HG03097 (cell line): ENCODE data around the gene RING1.

Source experiments
- ATAC-seq: cut with Tn5 transposase; IDR thresholded peaks from one replicate; pipeline ENCODE4 v1.9.1; 2021; ENCODE audit not compliant: unreplicated experiment, low FRiP score

The RING1 gene

GRCh38 chr6:33208091-33208967 is at the start of gene RING1:
RING1 (plus strand) TSS chr6:33208500; CDS start chr6:33208823, 323 bp downstream.
- ATAC-seq, result no peak

DNA sequence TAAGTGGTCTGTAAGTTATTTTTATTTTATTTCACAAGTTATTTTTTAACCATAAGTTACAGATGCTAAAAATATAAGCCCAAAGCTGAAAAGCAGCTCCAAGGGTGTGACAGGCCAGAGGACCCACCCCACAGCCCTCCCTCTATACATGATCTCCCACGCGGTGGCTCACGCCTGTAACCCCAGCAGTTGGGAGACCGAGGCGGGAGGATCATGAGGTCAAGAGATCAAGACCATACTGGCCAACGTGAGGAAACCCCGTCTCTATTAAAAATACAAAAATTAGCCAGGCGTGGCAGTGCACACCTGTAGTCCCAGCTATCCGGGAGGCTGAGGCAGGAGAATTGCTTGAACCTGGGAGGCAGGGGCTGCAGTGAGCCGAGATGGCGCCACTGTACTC is 48.2 kb upstream of the RING1 start:
- no peak for ATAC-seq

GRCh38 chr6:33160728-33161344 is 47.5 kb upstream of the RING1 start:
- no peak for ATAC-seq

GRCh38 chr6:33161354-33162331 is 46.7 kb upstream of the RING1 start:
- ATAC-seq, result peak; percentile 61

GRCh38 chr6:33163540-33163939 is 44.8 kb upstream of the RING1 start:
- ATAC-seq, result no peak

DNA sequence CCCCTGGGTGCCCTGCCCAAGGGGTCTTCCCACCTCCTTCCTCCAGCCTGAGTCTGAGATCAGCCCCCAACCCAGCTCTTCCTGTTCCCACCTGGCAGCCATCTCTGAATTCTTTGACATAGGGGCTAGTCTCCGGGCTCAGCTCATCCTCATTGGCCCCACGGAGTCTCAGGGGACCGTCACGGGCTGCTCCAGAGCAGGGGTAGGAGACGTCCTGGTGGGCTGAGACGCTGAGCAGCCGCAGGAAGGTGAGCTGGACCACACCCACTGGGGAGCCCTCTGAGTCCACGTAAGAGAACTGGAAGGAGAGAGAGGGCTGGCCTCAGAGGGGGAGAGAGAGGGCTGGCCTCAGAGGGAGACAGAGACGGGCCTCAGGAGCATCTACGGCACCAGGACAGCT is 44.1 kb upstream of the RING1 start:
- no peak for ATAC-seq

DNA sequence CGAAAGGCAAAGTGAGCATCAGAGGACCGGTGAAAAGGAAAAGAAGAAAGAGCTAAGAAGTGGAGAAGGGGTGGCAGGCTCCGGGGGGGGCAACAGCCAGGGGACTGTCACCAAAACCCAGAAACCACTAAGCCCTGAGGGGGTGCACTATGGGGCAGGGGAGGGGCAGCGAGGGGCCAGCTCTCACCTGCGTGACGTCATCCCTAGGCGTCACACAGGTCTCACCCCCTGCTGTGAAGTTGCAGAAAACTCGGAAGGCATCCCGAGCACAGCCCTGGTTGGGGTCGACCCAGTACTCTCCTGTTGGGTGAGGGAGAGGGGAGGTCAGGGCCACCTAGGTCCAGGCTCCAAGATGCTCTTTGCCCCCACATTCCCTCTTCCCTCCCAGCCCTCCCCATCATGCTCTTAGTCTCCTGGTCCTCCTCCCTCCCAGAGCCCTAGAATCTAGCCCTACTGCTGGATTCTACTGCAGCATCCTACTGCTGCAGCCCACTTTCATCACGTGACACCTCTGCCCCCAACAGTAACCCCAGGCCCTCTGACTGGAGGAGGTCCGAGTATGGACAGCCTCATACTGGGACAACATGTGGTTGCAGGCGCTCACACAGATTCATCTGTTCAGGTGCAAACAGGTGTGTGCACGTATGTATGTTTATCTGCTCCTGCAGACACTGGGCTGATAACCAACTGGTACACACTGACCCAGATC is 43.5 kb upstream of the RING1 start:
- ATAC-seq, result no peak

GRCh38 chr6:33165581-33166258 is 42.6 kb upstream of the RING1 start:
- no peak for ATAC-seq

GRCh38 chr6:33166363-33166762 is 41.9 kb upstream of the RING1 start:
- ATAC-seq, result no peak

- no peak for ATAC-seq
These were observed 41.5 kb upstream of the RING1 start for GRCh38 chr6:33166811-33167210.

- no peak for ATAC-seq
These were observed 40.7 kb upstream of the RING1 start for GRCh38 chr6:33167374-33168283.

DNA sequence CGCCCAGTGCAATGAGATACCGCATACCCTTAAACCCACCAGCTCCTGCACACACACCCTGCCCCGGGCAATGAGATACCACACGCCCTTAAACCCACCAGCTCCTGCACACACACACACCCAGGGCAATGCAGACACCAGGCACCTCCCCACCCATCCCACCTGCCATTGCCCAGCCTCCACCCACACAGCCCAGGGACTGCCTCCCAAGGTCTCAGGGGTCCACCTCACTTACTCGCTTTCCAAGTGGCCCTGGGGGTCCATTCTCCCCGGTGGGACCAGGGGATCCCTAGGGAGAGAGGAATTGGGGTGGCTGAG is 40.1 kb upstream of the RING1 start:
- no peak for ATAC-seq

DNA sequence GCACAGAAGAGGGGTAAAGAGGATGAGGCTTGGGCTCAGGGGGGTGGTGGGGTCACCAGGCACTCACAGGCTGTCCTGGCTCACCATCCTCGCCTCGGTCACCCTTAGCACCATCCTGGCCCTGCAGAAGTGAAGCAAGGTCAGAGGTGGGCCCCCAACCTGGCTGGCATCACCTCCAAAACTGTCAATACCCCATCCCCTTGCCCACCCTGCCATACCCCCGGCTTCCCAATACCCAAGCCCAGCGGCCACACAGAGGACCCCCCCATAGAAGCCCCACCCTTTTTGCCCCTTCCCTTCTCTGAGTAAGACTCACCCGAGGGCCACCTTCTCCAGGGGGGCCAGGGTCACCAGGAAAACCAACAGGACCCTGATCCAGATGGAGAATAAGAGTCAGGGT is 39.7 kb upstream of the RING1 start:
- no peak for ATAC-seq

DNA sequence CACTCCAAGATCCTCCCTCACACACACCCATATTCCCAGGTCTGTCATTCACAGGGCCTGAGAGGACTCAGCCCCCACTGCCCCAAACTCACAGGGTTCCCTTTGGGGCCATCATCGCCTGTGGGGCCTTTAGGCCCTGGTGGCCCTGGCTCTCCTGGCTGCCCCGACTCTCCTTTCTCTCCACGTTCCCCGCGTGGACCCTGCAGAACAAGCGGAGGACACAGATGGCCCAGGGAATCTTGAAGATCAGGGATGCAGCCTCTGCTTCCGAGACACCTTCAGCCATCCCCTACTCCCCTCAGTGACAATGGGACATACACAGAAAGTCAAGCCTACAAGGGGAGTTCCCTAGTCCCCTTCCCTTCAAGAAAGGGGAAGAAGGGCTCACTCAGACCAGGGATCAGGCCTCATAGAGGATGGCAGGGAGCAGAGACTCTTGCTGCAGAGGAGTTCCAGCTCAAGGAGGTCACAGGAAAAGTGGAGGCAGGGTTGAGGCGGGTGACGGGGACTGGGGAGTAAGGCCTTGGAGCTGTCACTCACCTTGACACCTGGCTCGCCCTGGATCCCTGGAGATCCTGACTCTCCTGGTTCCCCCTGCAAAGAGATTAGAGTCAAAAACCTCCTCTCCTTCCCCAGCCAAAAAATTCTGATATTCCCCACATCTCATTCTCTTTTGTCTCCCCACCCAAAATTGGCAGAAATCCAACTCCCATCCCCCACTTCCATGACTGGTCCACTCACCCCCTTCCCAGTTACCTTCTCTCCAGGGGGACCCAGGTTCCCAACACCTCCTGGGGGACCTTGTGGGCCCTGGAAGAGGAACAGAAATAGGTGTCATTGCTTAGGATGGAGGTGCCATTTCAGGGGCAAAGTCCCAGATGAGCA is 38.8 kb upstream of the RING1 start:
- no peak for ATAC-seq

GRCh38 chr6:33170176-33171015 is 37.9 kb upstream of the RING1 start:
- no peak for ATAC-seq

DNA sequence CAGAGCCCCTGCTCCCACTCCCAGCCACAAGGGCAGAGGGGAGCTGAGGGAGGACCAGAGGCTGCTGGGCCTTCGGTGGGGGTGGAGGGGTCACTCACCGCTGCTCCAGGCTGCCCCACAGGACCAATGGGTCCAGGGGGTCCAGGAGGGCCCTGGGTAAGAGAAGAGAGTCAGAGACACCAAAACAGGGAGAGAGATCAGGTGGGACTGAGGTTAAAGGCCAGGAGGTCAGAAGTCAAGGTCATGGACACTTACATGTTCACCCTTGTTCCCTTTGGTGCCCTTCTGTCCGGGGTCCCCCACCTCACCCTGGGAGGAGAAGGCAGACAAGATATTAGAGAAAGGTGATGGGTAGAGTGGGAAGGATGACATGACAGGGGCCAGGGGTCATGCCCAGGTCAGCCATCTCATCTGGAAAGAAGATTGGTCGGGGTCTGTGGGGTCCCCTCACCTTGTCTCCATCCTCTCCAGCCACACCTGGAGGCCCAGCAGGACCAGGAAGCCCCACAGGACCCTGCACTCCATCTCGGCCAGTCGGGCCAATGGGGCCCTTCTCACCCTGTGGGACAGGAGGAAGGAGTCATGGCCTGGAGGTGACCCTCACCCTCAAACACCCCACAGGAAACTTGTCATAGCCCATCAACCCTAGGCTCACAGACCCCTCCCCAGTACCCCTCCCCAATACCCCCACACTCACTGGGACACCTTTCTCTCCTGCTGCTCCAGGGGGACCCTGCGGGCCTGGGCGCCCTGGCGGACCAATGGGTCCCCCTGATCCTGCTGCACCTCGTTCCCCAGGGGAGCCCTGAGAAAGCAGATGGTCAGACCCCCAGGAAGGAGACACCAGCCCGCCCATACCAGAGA is 37.1 kb upstream of the RING1 start:
- ATAC-seq, result no peak
